ENCODE data around the gene CHN1.

CHN1 gene

GRCh38 chr2:174829550-174829949 lies 175.6 kb downstream of the CHN1 start:
- H3K4me3 ChIP-seq (ENCODE audit: low read depth, low read length), result no peak overlapping the region
- no peak for TF ChIP-seq CTCF (conservative IDR thresholded peaks at IDR 0.05; ENCODE audit: low read depth, low read length)
- DNase-seq (ENCODE audit: low read depth), result no peak

GRCh38 chr2:174827371-174828369 lies 177.5 kb downstream of the CHN1 start:
- no peak for DNase-seq (ENCODE audit: low read depth)
- no peak overlapping the region for H3K4me3 ChIP-seq (ENCODE audit: low read depth, low read length)
- TF ChIP-seq CTCF (conservative IDR thresholded peaks at IDR 0.05; ENCODE audit: low read depth, low read length), result no peak

GRCh38 chr2:174826051-174826450 lies 179.1 kb downstream of the CHN1 start:
- DNase-seq (ENCODE audit: low read depth), result no peak
- TF ChIP-seq CTCF (conservative IDR thresholded peaks at IDR 0.05; ENCODE audit: low read depth, low read length), result no peak
- no peak overlapping the region for H3K4me3 ChIP-seq (ENCODE audit: low read depth, low read length)

GRCh38 chr2:174824068-174824467 lies 181.1 kb downstream of the CHN1 start:
- DNase-seq (ENCODE audit: low read depth), result no peak
- no peak for TF ChIP-seq CTCF (conservative IDR thresholded peaks at IDR 0.05; ENCODE audit: low read depth, low read length)
- H3K4me3 ChIP-seq (ENCODE audit: low read depth, low read length), result no peak overlapping the region

- DNase-seq (ENCODE audit: low read depth), result no peak
- TF ChIP-seq CTCF (conservative IDR thresholded peaks at IDR 0.05; ENCODE audit: low read depth, low read length), result no peak
- H3K4me3 ChIP-seq (ENCODE audit: low read depth, low read length), result no peak overlapping the region
These were observed 183.6 kb downstream of the CHN1 start for GRCh38 chr2:174821628-174822027.

- DNase-seq (ENCODE audit: low read depth), result no peak
- TF ChIP-seq CTCF (conservative IDR thresholded peaks at IDR 0.05; ENCODE audit: low read depth, low read length), result no peak
- H3K4me3 ChIP-seq (ENCODE audit: low read depth, low read length), result no peak overlapping the region
These were observed 184.8 kb downstream of the CHN1 start for GRCh38 chr2:174820361-174820760.

GRCh38 chr2:174815526-174815925 lies 189.7 kb downstream of the CHN1 start:
- no peak for TF ChIP-seq CTCF (conservative IDR thresholded peaks at IDR 0.05; ENCODE audit: low read depth, low read length)
- no peak overlapping the region for H3K4me3 ChIP-seq (ENCODE audit: low read depth, low read length)
- no peak for DNase-seq (ENCODE audit: low read depth)
